ENCODE data around the gene IPO4. TPM values are rescaled to one million over a fixed set of nuclear protein-coding genes. Genes with fewer than 3 reads are reported as not detected.
"Not testable (repeated sequence)": the region's sequence is repeated elsewhere in the genome, so short reads cannot be mapped to it uniquely, and the experiment has no call there.

Gene IPO4
- total RNA-seq, 4 donors from 2014 or later = 25.1 to 40.0 (median 32.6) TPM

DNA sequence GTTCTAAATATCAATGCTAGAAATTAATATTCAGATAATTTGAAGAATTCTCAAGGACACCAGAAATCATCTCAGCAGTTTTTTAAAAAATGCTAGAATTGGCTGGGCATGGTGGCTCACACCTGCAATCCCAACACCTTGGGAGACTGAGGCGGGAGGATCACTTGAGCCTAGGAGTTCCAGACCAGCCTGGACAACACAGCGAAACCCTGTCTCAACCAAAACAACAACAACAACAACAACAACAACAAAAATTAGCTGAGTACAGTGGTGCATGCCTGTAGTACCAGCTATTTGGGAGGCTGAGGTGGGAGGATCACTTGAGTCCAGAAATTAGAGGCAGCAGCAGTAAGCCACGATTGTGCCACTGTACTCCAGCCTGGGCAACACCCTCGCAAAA lies 30.5 kb upstream of the IPO4 start:
- no peak overlapping the region for H3K4me3 ChIP-seq (ENCODE audit: low read depth, poor library complexity, severe bottlenecking)
- intact Hi-C loops (cut with DNase I; ENCODE audit: low total_unique reads) = no loop called here
- peak in 1 of 2 donors; percentile 20 for DNase-seq (ENCODE audit: low spot score in 2 of 2)
- WGBS, 2 donors = 84 to 89% methylated on average over 4 of the region's 4 CpGs
- no peak for TF ChIP-seq POLR2A (IDR thresholded peaks at IDR 0.05)
- TF ChIP-seq CTCF (IDR thresholded peaks at IDR 0.05) = no peak

DNA sequence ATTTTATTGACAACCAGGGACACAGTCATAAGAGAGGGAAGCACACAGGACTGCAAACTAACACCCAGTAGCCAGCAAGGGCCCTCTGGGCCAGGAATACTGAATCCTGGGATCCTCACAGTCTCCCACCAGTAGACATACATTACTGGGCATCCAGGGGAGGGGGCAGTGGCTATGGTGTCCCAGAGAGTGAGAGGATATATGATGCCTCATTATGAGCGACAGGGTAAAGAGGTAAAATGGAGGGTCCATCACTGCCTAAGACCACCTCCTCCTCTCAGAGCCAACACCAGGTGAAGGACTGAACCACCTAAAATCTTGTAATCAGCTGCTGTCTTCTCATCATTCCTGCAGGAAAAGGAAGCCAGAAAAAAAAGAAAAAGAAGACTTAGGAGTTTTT lies 28.3 kb upstream of the IPO4 start:
- H3K4me3 ChIP-seq (ENCODE audit: low read depth, poor library complexity, severe bottlenecking); intact Hi-C loops (cut with DNase I; ENCODE audit: low total_unique reads): not testable (repeated sequence)
- DNase-seq (ENCODE audit: low spot score in 2 of 2) = peak in 1 of 2 donors; percentile 68
- WGBS, 2 donors = 93 to 100% methylated on average over 1 of the region's 1 CpG

- TF ChIP-seq CTCF (IDR thresholded peaks at IDR 0.05) (no peak), POLR2A (IDR thresholded peaks at IDR 0.05) (no peak)
- intact Hi-C loops (cut with DNase I; ENCODE audit: low total_unique reads) = no loop called here
- no peak overlapping the region for H3K4me3 ChIP-seq (ENCODE audit: low read depth, poor library complexity, severe bottlenecking)
- WGBS, 2 donors = 89 to 100% methylated on average over 2 of the region's 2 CpGs
- DNase-seq (ENCODE audit: low spot score in 2 of 2) = peak in 1 of 2 donors; percentile 3
These were observed 27.7 kb upstream of the IPO4 start for GRCh38 chr14:24216345-24216699.

DNA sequence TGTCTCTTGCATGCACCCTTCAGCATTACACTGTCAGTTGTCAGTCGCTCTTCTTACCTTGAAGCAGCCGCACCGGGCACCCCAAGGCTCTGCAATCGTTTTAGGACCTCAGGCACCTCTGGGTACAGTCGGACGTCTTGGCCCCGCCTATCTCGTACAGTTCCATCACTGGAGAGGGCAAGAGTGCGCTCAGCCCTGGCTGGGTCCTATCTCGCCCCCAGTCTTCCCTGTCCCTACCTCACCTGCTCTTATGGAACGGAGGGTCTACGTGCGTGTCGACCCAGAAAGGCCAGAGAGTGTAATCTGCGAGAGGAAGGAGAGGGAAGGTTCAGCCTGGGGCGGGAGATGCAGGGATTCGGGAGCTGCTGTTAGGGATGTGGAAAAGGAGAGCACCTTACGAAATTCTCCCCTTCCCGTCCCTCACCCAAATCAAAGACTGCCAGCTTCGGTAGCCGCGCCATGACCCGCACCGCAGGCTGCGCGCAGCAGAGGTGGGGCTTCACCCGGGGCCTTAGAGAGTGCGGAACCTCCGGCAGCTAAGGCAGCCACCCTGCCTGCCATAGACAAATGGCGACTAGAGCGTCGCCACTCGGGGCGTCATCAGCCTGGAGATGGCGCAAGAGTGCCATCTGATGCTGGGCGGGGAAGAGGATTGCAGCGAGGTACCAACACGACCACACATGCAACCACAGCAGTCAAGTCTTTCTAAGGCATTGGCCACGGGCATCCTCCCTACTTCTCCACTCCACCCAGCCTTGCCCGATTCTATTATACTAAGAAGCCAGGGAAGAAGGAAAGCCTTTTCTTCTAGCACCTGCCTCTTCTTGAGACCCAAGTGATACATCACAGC lies 27.1 kb upstream of the IPO4 start, which contains the start of gene MDP1:
TSS of gene MDP1 (minus strand) at position 572 of the 850 bp plus-strand sequence. CDS start at position 461, 111 bp downstream.
- peak within 1 kb of the TSS; percentile 63 for H3K4me3 ChIP-seq (ENCODE audit: low read depth, poor library complexity, severe bottlenecking)
- DNase-seq (ENCODE audit: low spot score in 2 of 2) = peak; percentile 86 to 97
- WGBS, 2 donors = 0% methylated on average over 35 to 40 of the region's 40 CpGs
- TF ChIP-seq POLR2A (IDR thresholded peaks at IDR 0.05) (no peak), CTCF (IDR thresholded peaks at IDR 0.05) (peak in 1 of 3 donors; percentile 8)
- intact Hi-C loops (cut with DNase I; ENCODE audit: low total_unique reads) = no loop called here

DNA sequence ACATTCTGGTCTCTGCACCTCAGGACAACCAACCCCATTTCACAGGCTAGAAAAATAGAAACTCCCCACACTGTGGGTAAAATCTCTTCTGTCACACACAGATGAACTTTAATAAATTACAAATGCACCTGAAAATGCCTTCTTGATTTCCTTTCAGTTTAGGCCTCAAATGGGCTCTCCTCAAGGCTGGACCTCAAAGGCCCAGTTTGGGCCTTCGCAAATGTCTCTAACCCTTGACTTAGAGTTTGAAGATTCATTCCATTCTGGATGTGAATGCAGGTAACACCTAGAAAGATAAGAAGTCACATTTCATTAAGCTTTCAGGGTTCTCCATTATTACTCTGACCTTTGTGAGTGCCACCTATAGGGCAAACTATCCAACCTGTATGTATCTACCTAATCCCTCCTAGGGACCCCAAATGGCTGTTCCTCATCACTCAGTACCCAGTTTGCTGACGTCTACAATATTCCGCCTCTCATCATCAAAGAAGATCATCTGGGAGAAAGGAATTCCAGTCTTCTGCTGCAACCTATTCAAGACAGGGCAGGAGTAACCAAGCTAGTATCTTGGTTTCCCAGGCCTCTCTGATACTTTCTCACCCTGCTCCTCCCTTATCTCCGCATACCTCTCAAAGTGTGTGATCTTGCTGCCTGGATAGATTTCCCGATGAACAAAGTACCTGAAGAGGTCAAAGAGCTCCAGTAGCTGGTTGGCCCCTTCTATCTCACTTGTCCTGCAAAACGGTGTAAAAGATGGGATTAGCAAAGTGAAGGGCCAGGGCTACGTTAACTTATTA lies 25.4 kb upstream of the IPO4 start:
- TF ChIP-seq POLR2A (IDR thresholded peaks at IDR 0.05) = no peak
- TF ChIP-seq CTCF (IDR thresholded peaks at IDR 0.05) = no peak
- no peak overlapping the region for H3K4me3 ChIP-seq (ENCODE audit: low read depth, poor library complexity, severe bottlenecking)
- peak in 1 of 2 donors; percentile 20 for DNase-seq (ENCODE audit: low spot score in 2 of 2)
- WGBS, 2 donors = 92 to 93% methylated on average over 7 of the region's 7 CpGs
- intact Hi-C loops (cut with DNase I; ENCODE audit: low total_unique reads) = no loop called here
